ENCODE measurements around the gene DISC1. TPM values are rescaled to one million over a fixed set of nuclear protein-coding genes. Genes with fewer than 3 reads are reported as not detected.

Gene DISC1
- total and polyA plus RNA-seq, 2 experiments from 2014 or later, result 2.1 to 6.5 TPM

DNA sequence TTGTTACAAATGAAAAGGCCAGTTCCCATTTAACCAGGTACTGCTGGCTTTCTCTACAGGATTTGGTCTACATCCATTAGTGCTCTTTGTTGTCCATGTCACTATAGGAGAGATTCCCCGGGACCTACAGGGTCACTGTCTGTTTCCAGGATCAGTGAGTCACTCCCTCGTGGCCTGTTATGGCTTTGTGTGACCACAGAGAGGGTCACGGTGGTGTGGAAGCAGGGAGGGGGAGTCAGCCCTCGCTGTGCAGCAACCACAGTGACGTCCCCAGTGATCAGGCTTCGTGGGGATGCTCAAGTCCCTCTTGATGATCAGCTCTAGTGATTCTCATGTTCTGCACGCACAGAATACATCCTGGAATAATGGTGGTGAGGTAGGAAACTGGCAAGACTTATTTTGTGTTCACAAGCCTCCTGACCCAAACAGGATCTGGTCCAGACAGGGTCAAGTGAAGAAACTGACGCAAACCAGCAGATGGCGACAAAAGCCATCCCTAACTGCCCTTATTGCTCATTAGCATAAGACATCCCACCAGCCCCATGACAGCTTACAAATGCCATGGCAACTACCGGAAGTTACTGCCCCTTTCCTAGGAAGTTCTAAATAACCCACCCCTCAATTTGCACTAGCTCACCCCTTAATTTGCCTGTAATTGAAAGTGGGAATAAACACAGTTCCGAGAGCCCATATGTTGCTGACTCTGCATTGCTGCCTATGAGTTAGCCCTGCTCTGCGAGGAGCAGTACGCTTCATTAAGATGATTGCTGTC lies 98.5 kb downstream of the DISC1 start:
- no peaks in the 10 kb centered on the region for H3K36me3 Mint-ChIP-seq (ENCODE audit: low read depth)
- H3K4me1 ChIP-seq (ENCODE audit: insufficient read depth), result no peaks in the 10 kb centered on the region

More for the DNA sequence above, 98.5 kb downstream of the DISC1 start:
- 0 out of 3 replicates have a peak, but pooled peaks cover 5% of the 10 kb centered on the region for H3K4me1 Mint-ChIP-seq
- no peaks in the 10 kb centered on the region for H3K9me3 Mint-ChIP-seq
- H3K27me3 Mint-ChIP-seq (ENCODE audit: insufficient read depth, low read depth, poor library complexity), result no peaks in the 10 kb centered on the region
- H3K27ac Mint-ChIP-seq, result no peak overlapping the region
- TF ChIP-seq, protein P1, sequence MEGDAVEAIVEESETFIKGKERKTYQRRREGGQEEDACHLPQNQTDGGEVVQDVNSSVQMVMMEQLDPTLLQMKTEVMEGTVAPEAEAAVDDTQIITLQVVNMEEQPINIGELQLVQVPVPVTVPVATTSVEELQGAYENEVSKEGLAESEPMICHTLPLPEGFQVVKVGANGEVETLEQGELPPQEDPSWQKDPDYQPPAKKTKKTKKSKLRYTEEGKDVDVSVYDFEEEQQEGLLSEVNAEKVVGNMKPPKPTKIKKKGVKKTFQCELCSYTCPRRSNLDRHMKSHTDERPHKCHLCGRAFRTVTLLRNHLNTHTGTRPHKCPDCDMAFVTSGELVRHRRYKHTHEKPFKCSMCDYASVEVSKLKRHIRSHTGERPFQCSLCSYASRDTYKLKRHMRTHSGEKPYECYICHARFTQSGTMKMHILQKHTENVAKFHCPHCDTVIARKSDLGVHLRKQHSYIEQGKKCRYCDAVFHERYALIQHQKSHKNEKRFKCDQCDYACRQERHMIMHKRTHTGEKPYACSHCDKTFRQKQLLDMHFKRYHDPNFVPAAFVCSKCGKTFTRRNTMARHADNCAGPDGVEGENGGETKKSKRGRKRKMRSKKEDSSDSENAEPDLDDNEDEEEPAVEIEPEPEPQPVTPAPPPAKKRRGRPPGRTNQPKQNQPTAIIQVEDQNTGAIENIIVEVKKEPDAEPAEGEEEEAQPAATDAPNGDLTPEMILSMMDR (conservative IDR thresholded peaks at IDR 0.05; ENCODE audit: low read depth in 2 of 2), result peak; percentile 77 to 91
- TF ChIP-seq, protein P2, sequence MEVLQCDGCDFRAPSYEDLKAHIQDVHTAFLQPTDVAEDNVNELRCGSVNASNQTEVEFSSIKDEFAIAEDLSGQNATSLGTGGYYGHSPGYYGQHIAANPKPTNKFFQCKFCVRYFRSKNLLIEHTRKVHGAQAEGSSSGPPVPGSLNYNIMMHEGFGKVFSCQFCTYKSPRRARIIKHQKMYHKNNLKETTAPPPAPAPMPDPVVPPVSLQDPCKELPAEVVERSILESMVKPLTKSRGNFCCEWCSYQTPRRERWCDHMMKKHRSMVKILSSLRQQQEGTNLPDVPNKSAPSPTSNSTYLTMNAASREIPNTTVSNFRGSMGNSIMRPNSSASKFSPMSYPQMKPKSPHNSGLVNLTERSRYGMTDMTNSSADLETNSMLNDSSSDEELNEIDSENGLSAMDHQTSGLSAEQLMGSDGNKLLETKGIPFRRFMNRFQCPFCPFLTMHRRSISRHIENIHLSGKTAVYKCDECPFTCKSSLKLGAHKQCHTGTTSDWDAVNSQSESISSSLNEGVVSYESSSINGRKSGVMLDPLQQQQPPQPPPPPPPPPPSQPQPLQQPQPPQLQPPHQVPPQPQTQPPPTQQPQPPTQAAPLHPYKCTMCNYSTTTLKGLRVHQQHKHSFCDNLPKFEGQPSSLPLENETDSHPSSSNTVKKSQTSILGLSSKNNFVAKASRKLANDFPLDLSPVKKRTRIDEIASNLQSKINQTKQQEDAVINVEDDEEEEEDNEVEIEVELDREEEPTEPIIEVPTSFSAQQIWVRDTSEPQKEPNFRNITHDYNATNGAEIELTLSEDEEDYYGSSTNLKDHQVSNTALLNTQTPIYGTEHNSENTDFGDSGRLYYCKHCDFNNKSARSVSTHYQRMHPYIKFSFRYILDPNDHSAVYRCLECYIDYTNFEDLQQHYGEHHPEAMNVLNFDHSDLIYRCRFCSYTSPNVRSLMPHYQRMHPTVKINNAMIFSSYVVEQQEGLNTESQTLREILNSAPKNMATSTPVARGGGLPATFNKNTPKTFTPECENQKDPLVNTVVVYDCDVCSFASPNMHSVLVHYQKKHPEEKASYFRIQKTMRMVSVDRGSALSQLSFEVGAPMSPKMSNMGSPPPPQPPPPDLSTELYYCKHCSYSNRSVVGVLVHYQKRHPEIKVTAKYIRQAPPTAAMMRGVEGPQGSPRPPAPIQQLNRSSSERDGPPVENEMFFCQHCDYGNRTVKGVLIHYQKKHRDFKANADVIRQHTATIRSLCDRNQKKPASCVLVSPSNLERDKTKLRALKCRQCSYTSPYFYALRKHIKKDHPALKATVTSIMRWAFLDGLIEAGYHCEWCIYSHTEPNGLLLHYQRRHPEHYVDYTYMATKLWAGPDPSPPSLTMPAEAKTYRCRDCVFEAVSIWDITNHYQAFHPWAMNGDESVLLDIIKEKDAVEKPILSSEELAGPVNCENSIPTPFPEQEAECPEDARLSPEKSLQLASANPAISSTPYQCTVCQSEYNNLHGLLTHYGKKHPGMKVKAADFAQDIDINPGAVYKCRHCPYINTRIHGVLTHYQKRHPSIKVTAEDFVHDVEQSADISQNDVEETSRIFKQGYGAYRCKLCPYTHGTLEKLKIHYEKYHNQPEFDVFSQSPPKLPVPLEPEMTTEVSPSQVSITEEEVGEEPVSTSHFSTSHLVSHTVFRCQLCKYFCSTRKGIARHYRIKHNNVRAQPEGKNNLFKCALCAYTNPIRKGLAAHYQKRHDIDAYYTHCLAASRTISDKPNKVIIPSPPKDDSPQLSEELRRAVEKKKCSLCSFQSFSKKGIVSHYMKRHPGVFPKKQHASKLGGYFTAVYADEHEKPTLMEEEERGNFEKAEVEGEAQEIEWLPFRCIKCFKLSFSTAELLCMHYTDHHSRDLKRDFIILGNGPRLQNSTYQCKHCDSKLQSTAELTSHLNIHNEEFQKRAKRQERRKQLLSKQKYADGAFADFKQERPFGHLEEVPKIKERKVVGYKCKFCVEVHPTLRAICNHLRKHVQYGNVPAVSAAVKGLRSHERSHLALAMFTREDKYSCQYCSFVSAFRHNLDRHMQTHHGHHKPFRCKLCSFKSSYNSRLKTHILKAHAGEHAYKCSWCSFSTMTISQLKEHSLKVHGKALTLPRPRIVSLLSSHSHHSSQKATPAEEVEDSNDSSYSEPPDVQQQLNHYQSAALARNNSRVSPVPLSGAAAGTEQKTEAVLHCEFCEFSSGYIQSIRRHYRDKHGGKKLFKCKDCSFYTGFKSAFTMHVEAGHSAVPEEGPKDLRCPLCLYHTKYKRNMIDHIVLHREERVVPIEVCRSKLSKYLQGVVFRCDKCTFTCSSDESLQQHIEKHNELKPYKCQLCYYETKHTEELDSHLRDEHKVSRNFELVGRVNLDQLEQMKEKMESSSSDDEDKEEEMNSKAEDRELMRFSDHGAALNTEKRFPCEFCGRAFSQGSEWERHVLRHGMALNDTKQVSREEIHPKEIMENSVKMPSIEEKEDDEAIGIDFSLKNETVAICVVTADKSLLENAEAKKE (CRISPR knock-in tag; IDR thresholded peaks at IDR 0.05), result no peak
- Histone ChIP-seq H3K4me2 (no peak overlapping the region), H2AFZ (no peak overlapping the region), H3K27me3 (ENCODE audit: insufficient read depth) (no peaks in the 10 kb centered on the region), H4K20me1 (replicated peaks; ENCODE audit: insufficient read depth) (no peaks in the 10 kb centered on the region), H3K36me3 (ENCODE audit: insufficient read depth) (no peaks in the 10 kb centered on the region), H3K4me3 (no peak overlapping the region), H3K79me2 (replicated peaks; ENCODE audit: insufficient read depth) (no peaks in the 10 kb centered on the region), H3K27ac (ENCODE audit: low read depth) (no peak overlapping the region), H3K9me2 (ENCODE audit: insufficient read depth) (no peaks in the 10 kb centered on the region), H3F3A (replicated peaks; ENCODE audit: low read depth) (no peaks in the 10 kb centered on the region)
- H3K4me3 Mint-ChIP-seq, result no peak overlapping the region
- DNase-seq (ENCODE audit: low spot score) (peak; percentile 89), ATAC-seq (peak; percentile 99)
